GM12878 (cell line): ENCODE data around the gene MALT1. TPM values are rescaled to one million over a fixed set of nuclear protein-coding genes. Genes with fewer than 3 reads are reported as not detected.
A peak's percentile ranks its signal among the peaks of the same experiment; 100 is the strongest.

Source experiments
- KLF5 ChIP-seq: fragments of 450-650 bp; IDR thresholded peaks from 2 replicates; pipeline ENCODE4 v1.6.1; 2014; ENCODE audit warnings: mild to moderate bottlenecking; ENCODE audit not compliant: partially characterized antibody
- MXI1 ChIP-seq: fragments of 150-350 bp; IDR thresholded peaks from 2 replicates; pipeline ENCODE4 v1.6.1; 2011; ENCODE audit warnings: low read depth, mild to moderate bottlenecking, inconsistent platforms, low read length, improper control_type of control experiment
- MYC ChIP-seq: IDR thresholded peaks from 2 replicates; pipeline ENCODE4 v1.6.1; 2011; ENCODE audit warnings: mild to moderate bottlenecking, low read length, moderate library complexity, inconsistent platforms; ENCODE audit not compliant: insufficient read depth, insufficient replicate concordance, insufficient read length, severe bottlenecking
- PAX8 ChIP-seq: fragments of 450-650 bp; IDR thresholded peaks from 2 replicates; pipeline ENCODE4 v1.6.1; 2017; ENCODE audit warnings: mild to moderate bottlenecking, moderate library complexity
- USF2 ChIP-seq: IDR thresholded peaks from 2 replicates; pipeline ENCODE4 v1.6.1; 2011; ENCODE audit warnings: low read depth, low read length, improper control_type of control experiment, borderline replicate concordance
- ZNF274 ChIP-seq: IDR thresholded peaks from one replicate; pipeline ENCODE4 v1.8.0; 2011; ENCODE audit not compliant: insufficient read length, insufficient read depth
- polyA plus RNA-seq, 11 experiments: library from polyadenylated mRNA; depleted of rRNA in 4 of 11; unstranded in 6 of 11; stranded (reverse) in 5 of 11; fragments of >200 nt; fragmentation: Nextera tagmentation in 4 of 11; fragmentation: Illumina TruSeq in 1 of 11; extraction: Ambion mirVana in 4 of 11; extraction: Trizol in 1 of 11; gene quantifications; 1 replicate in 1 of 11; 2 replicates in 10 of 11; pipeline versions ENCODE4 v1.2.1 to v1.2.3, GENCODE V29; 2011 to 2016; ENCODE audit warnings: inconsistent platforms in 2 of 11, missing spikeins in 2 of 11, low read depth in 1 of 11
- total RNA-seq, 4 experiments: library from RNA; depleted of rRNA in 3 of 4; stranded (reverse); fragments of >200 nt in 3 of 4; fragmentation: Illumina TruSeq in 1 of 4; extraction: Trizol in 1 of 4; gene quantifications; 2 replicates each; pipeline versions ENCODE4 v1.2.1 to v1.2.3, GENCODE V29; 2013 to 2021
- TF ChIP-seq, protein P1 (sequence below): fragments of 450-650 bp; IDR thresholded peaks from 2 replicates; pipeline ENCODE4 v1.6.1; 2017; ENCODE audit warnings: mild to moderate bottlenecking, low read depth, inconsistent platforms; ENCODE audit not compliant: poor library complexity, severe bottlenecking

MALT1 gene
- total and polyA plus RNA-seq, 10 of the 15 experiments (the other 5 are each of a cell fraction or from before 2014, with no cell fraction given), result 17.6 to 126 (median 45.4) TPM

GRCh38 chr18:58761241-58761969, 90.1 kb downstream of the MALT1 start (continued):
- TF ChIP-seq, protein P1, sequence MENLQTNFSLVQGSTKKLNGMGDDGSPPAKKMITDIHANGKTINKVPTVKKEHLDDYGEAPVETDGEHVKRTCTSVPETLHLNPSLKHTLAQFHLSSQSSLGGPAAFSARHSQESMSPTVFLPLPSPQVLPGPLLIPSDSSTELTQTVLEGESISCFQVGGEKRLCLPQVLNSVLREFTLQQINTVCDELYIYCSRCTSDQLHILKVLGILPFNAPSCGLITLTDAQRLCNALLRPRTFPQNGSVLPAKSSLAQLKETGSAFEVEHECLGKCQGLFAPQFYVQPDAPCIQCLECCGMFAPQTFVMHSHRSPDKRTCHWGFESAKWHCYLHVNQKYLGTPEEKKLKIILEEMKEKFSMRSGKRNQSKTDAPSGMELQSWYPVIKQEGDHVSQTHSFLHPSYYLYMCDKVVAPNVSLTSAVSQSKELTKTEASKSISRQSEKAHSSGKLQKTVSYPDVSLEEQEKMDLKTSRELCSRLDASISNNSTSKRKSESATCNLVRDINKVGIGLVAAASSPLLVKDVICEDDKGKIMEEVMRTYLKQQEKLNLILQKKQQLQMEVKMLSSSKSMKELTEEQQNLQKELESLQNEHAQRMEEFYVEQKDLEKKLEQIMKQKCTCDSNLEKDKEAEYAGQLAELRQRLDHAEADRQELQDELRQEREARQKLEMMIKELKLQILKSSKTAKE, result no peak
- TF ChIP-seq ZNF274 (no peak), MXI1 (no peak), KLF5 (no peak), PAX8 (peak; percentile 97), USF2 (no peak), MYC (no peak)
